ENCODE measurements around the gene MFSD2A.
"Not testable (repeated sequence)": the region's sequence is repeated elsewhere in the genome, so short reads cannot be mapped to it uniquely, and the experiment has no call there.

MFSD2A gene

GRCh38 chr1:39955547-39956539 is 898 bp downstream of the MFSD2A start:
- Histone ChIP-seq H3K4me1 (ENCODE audit: control insufficient read depth in 2 of 2, insufficient read depth in 2 of 2, low read length in 2 of 2) (peaks cover 29 to 30% of the 10 kb centered on the region in 2 donors), H3K9me3 (ENCODE audit: control insufficient read depth in 2 of 2, low read length in 2 of 2) (no peaks in the 10 kb centered on the region), H3K27me3 (ENCODE audit: control insufficient read depth in 2 of 2, insufficient read depth in 2 of 2, low read length in 2 of 2) (no peaks in the 10 kb centered on the region), H3K36me3 (ENCODE audit: control insufficient read depth in 2 of 2, insufficient read depth in 2 of 2, low read length in 2 of 2) (peaks cover 0 to 7% of the 10 kb centered on the region in 2 donors), H3K9ac (ENCODE audit: low read depth in 1 of 2, low read length in 2 of 2) (peak overlapping the region; percentile 68 to 85), H3K4me3 (ENCODE audit: low read length in 2 of 2) (peak overlapping the region; percentile 79 to 96), H3K27ac (ENCODE audit: low read depth in 2 of 2, low read length in 2 of 2) (peak overlapping the region; percentile 75 to 80)

- H3K9ac ChIP-seq (ENCODE audit: low read depth in 1 of 2, low read length in 2 of 2): no peak overlapping the region
- H3K36me3 ChIP-seq (ENCODE audit: control insufficient read depth in 2 of 2, insufficient read depth in 2 of 2, low read length in 2 of 2): peaks cover 0 to 7% of the 10 kb centered on the region in 2 donors
- no peaks in the 10 kb centered on the region for H3K9me3 ChIP-seq (ENCODE audit: control insufficient read depth in 2 of 2, low read length in 2 of 2)
- H3K27ac ChIP-seq (ENCODE audit: low read depth in 2 of 2, low read length in 2 of 2): no peak overlapping the region
- no peaks in the 10 kb centered on the region for H3K27me3 ChIP-seq (ENCODE audit: control insufficient read depth in 2 of 2, insufficient read depth in 2 of 2, low read length in 2 of 2)
- H3K4me3 ChIP-seq (ENCODE audit: low read length in 2 of 2): no peak overlapping the region
- H3K4me1 ChIP-seq (ENCODE audit: control insufficient read depth in 2 of 2, insufficient read depth in 2 of 2, low read length in 2 of 2): peaks cover 31 to 32% of the 10 kb centered on the region in 2 donors
These were observed 2.5 kb downstream of the MFSD2A start for GRCh38 chr1:39957299-39958015.

GRCh38 chr1:39958403-39959200 is 3.7 kb downstream of the MFSD2A start:
- no peak overlapping the region for H3K27ac ChIP-seq (ENCODE audit: low read depth in 2 of 2, low read length in 2 of 2)
- no peaks in the 10 kb centered on the region for H3K9me3 ChIP-seq (ENCODE audit: control insufficient read depth in 2 of 2, low read length in 2 of 2)
- peaks cover 31 to 32% of the 10 kb centered on the region in 2 donors for H3K4me1 ChIP-seq (ENCODE audit: control insufficient read depth in 2 of 2, insufficient read depth in 2 of 2, low read length in 2 of 2)
- no peak overlapping the region for H3K9ac ChIP-seq (ENCODE audit: low read depth in 1 of 2, low read length in 2 of 2)
- no peak overlapping the region for H3K4me3 ChIP-seq (ENCODE audit: low read length in 2 of 2)
- peaks cover 0 to 7% of the 10 kb centered on the region in 2 donors for H3K36me3 ChIP-seq (ENCODE audit: control insufficient read depth in 2 of 2, insufficient read depth in 2 of 2, low read length in 2 of 2)
- no peaks in the 10 kb centered on the region for H3K27me3 ChIP-seq (ENCODE audit: control insufficient read depth in 2 of 2, insufficient read depth in 2 of 2, low read length in 2 of 2)

GRCh38 chr1:39959651-39960333 is 4.8 kb downstream of the MFSD2A start:
- no peaks in the 10 kb centered on the region for H3K27me3 ChIP-seq (ENCODE audit: control insufficient read depth in 2 of 2, insufficient read depth in 2 of 2, low read length in 2 of 2)
- H3K4me1 ChIP-seq (ENCODE audit: control insufficient read depth in 2 of 2, insufficient read depth in 2 of 2, low read length in 2 of 2): peaks cover 23 to 24% of the 10 kb centered on the region in 2 donors
- no peak overlapping the region for H3K4me3 ChIP-seq (ENCODE audit: low read length in 2 of 2)
- no peak overlapping the region for H3K9ac ChIP-seq (ENCODE audit: low read depth in 1 of 2, low read length in 2 of 2)
- peaks cover 0 to 7% of the 10 kb centered on the region in 2 donors for H3K36me3 ChIP-seq (ENCODE audit: control insufficient read depth in 2 of 2, insufficient read depth in 2 of 2, low read length in 2 of 2)
- no peaks in the 10 kb centered on the region for H3K9me3 ChIP-seq (ENCODE audit: control insufficient read depth in 2 of 2, low read length in 2 of 2)
- H3K27ac ChIP-seq (ENCODE audit: low read depth in 2 of 2, low read length in 2 of 2): peak overlapping the region; percentile 32 to 69

GRCh38 chr1:39960431-39960958 is 5.5 kb downstream of the MFSD2A start:
- peak overlapping the region; percentile 32 to 69 for H3K27ac ChIP-seq (ENCODE audit: low read depth in 2 of 2, low read length in 2 of 2)
- no peaks in the 10 kb centered on the region for H3K27me3 ChIP-seq (ENCODE audit: control insufficient read depth in 2 of 2, insufficient read depth in 2 of 2, low read length in 2 of 2)
- no peak overlapping the region for H3K9ac ChIP-seq (ENCODE audit: low read depth in 1 of 2, low read length in 2 of 2)

GRCh38 chr1:39962450-39962825 is 7.5 kb downstream of the MFSD2A start:
- H3K9ac ChIP-seq (ENCODE audit: low read depth in 1 of 2, low read length in 2 of 2): no peak overlapping the region
- H3K4me3 ChIP-seq (ENCODE audit: low read length in 2 of 2): no peak overlapping the region

More at GRCh38 chr1:39960431-39960958, 5.5 kb downstream of the MFSD2A start:
- Histone ChIP-seq H3K4me1 (ENCODE audit: control insufficient read depth in 2 of 2, insufficient read depth in 2 of 2, low read length in 2 of 2) (peaks cover 17% of the 10 kb centered on the region in 2 donors), H3K4me3 (ENCODE audit: low read length in 2 of 2) (no peak overlapping the region), H3K36me3 (ENCODE audit: control insufficient read depth in 2 of 2, insufficient read depth in 2 of 2, low read length in 2 of 2) (peaks cover 0 to 7% of the 10 kb centered on the region in 2 donors), H3K9me3 (ENCODE audit: control insufficient read depth in 2 of 2, low read length in 2 of 2) (no peaks in the 10 kb centered on the region)

GRCh38 chr1:39962964-39963363 is 8.0 kb downstream of the MFSD2A start:
- H3K4me3 ChIP-seq (ENCODE audit: low read length in 2 of 2); H3K9ac ChIP-seq (ENCODE audit: low read depth in 1 of 2, low read length in 2 of 2); H3K9me3 ChIP-seq (ENCODE audit: control insufficient read depth in 2 of 2, low read length in 2 of 2); H3K27me3 ChIP-seq (ENCODE audit: control insufficient read depth in 2 of 2, insufficient read depth in 2 of 2, low read length in 2 of 2); H3K36me3 ChIP-seq (ENCODE audit: control insufficient read depth in 2 of 2, insufficient read depth in 2 of 2, low read length in 2 of 2); H3K27ac ChIP-seq (ENCODE audit: low read depth in 2 of 2, low read length in 2 of 2); H3K4me1 ChIP-seq (ENCODE audit: control insufficient read depth in 2 of 2, insufficient read depth in 2 of 2, low read length in 2 of 2): not testable (repeated sequence)

More at GRCh38 chr1:39962450-39962825, 7.5 kb downstream of the MFSD2A start:
- no peaks in the 10 kb centered on the region for H3K9me3 ChIP-seq (ENCODE audit: control insufficient read depth in 2 of 2, low read length in 2 of 2)
- peaks cover 8% of the 10 kb centered on the region in 2 donors for H3K4me1 ChIP-seq (ENCODE audit: control insufficient read depth in 2 of 2, insufficient read depth in 2 of 2, low read length in 2 of 2)
- no peak overlapping the region for H3K27ac ChIP-seq (ENCODE audit: low read depth in 2 of 2, low read length in 2 of 2)
- H3K27me3 ChIP-seq (ENCODE audit: control insufficient read depth in 2 of 2, insufficient read depth in 2 of 2, low read length in 2 of 2): no peaks in the 10 kb centered on the region
- peaks cover 3 to 4% of the 10 kb centered on the region in 2 donors for H3K36me3 ChIP-seq (ENCODE audit: control insufficient read depth in 2 of 2, insufficient read depth in 2 of 2, low read length in 2 of 2)

GRCh38 chr1:39964552-39964951 is 9.6 kb downstream of the MFSD2A start:
- Histone ChIP-seq H3K9me3 (ENCODE audit: control insufficient read depth in 2 of 2, low read length in 2 of 2) (no peaks in the 10 kb centered on the region), H3K4me1 (ENCODE audit: control insufficient read depth in 2 of 2, insufficient read depth in 2 of 2, low read length in 2 of 2) (peaks cover 8% of the 10 kb centered on the region in 2 donors), H3K27me3 (ENCODE audit: control insufficient read depth in 2 of 2, insufficient read depth in 2 of 2, low read length in 2 of 2) (no peaks in the 10 kb centered on the region), H3K36me3 (ENCODE audit: control insufficient read depth in 2 of 2, insufficient read depth in 2 of 2, low read length in 2 of 2) (peaks cover 4 to 12% of the 10 kb centered on the region in 2 donors), H3K4me3 (ENCODE audit: low read length in 2 of 2) (no peak overlapping the region), H3K9ac (ENCODE audit: low read depth in 1 of 2, low read length in 2 of 2) (no peak overlapping the region), H3K27ac (ENCODE audit: low read depth in 2 of 2, low read length in 2 of 2) (no peak overlapping the region)

- Histone ChIP-seq H3K4me1 (ENCODE audit: control insufficient read depth in 2 of 2, insufficient read depth in 2 of 2, low read length in 2 of 2) (peaks cover 8 to 12% of the 10 kb centered on the region in 2 donors), H3K27me3 (ENCODE audit: control insufficient read depth in 2 of 2, insufficient read depth in 2 of 2, low read length in 2 of 2) (no peaks in the 10 kb centered on the region), H3K27ac (ENCODE audit: low read depth in 2 of 2, low read length in 2 of 2) (no peak overlapping the region), H3K9ac (ENCODE audit: low read depth in 1 of 2, low read length in 2 of 2) (no peak overlapping the region), H3K36me3 (ENCODE audit: control insufficient read depth in 2 of 2, insufficient read depth in 2 of 2, low read length in 2 of 2) (peaks cover 4 to 13% of the 10 kb centered on the region in 2 donors), H3K4me3 (ENCODE audit: low read length in 2 of 2) (no peak overlapping the region), H3K9me3 (ENCODE audit: control insufficient read depth in 2 of 2, low read length in 2 of 2) (no peaks in the 10 kb centered on the region)
These were observed 10.1 kb downstream of the MFSD2A start for GRCh38 chr1:39965044-39965443.

Data from mucosa of rectum (tissue), 2 donors.